ENCODE results near the gene NMU. TPM values are rescaled to one million over a fixed set of nuclear protein-coding genes. Genes with fewer than 3 reads are reported as not detected.

The NMU gene
- total and polyA plus RNA-seq, 2 of the 4 experiments (the other 2 are of a cell fraction), result not detected

GRCh38 chr4:55650483-55650882 is 14.4 kb upstream of the NMU start:
- Histone ChIP-seq H3K9me1 (ENCODE audit: insufficient read depth, low read length) (no peaks in the 10 kb centered on the region), H3K79me1 (ENCODE audit: low read depth in 1 of 2, low read length in 2 of 2) (no peaks in the 10 kb centered on the region), H4K8ac (ENCODE audit: low read depth in 2 of 2, low read length in 2 of 2) (no peak overlapping the region), H2AK9ac (replicated peaks; ENCODE audit: low read depth, low read length, poor library complexity) (no peak overlapping the region), H4K20me1 (ENCODE audit: insufficient read depth, low read length) (no peaks in the 10 kb centered on the region), H2BK15ac (ENCODE audit: low read depth, low read length) (no peak overlapping the region), H3K9ac (ENCODE audit: low read depth, low read length) (no peak overlapping the region), H2BK20ac (ENCODE audit: low read depth, low read length) (no peak overlapping the region), H3K36me3 (ENCODE audit: control insufficient read depth, insufficient read depth, low read length) (no peaks in the 10 kb centered on the region), H3K56ac (ENCODE audit: extremely low read depth, insufficient read depth, low read length) (no peak overlapping the region), H3K23ac (ENCODE audit: low read depth, low read length) (no peak overlapping the region), H2BK120ac (ENCODE audit: low read depth, low read length) (no peak overlapping the region), H3K4me1 (ENCODE audit: control insufficient read depth, insufficient read depth, low read length) (no peaks in the 10 kb centered on the region), H2AK5ac (ENCODE audit: low read depth, low read length) (no peak overlapping the region), H2AFZ (replicated peaks; ENCODE audit: low read length, poor library complexity) (no peak overlapping the region), H4K91ac (ENCODE audit: insufficient read depth, low read depth, low read length) (no peak overlapping the region), H3K18ac (ENCODE audit: low read depth, low read length) (no peak overlapping the region), H3K9me3 (ENCODE audit: control insufficient read depth, insufficient read depth, low read length) (no peaks in the 10 kb centered on the region), H3K4me2 (ENCODE audit: low read depth, low read length) (no peak overlapping the region), H3K4ac (ENCODE audit: low read depth, low read length) (no peak overlapping the region), H2BK5ac (ENCODE audit: low read depth, low read length, poor library complexity, severe bottlenecking) (no peak overlapping the region), H3K27ac (ENCODE audit: insufficient read depth, low read length) (no peak overlapping the region), H3K27me3 (ENCODE audit: control insufficient read depth, insufficient read depth, low read length) (no peaks in the 10 kb centered on the region), H4K5ac (ENCODE audit: low read depth, low read length) (no peak overlapping the region), H3K14ac (replicated peaks; ENCODE audit: low read depth, low read length) (no peak overlapping the region), H3K4me3 (ENCODE audit: insufficient read depth, low read depth, low read length) (no peak overlapping the region)
- ChIA-PET CTCF (no interaction called here), POLR2A (ENCODE audit: unreplicated experiment) (no interaction called here)
- in situ Hi-C loops (cut with MboI; ENCODE audit: low sequenced_read_pairs) (no loop called here), intact Hi-C loops (cut with micrococcal nuclease) (no loop called here), dilution Hi-C loops (cut with HindIII; ENCODE audit: low sequenced_read_pairs, unreplicated experiment) (no loop called here)
- no CpG with 5 or more reads among the region's 5 CpGs for WGBS, 2 experiments (ENCODE audit: extremely low coverage in 2 of 2, insufficient read length in 1 of 2)
- no TSS peak for BruUV-seq (replicated peaks)
- no peak for DNase-seq
- no peak for TF ChIP-seq CEBPB (IDR thresholded peaks at IDR 0.05; ENCODE audit: low read depth, low read length)
- TF ChIP-seq CTCF (conservative IDR thresholded peaks at IDR 0.05; ENCODE audit: low read depth, low read length), result no peak
- TF ChIP-seq MAFK (IDR thresholded peaks at IDR 0.05; ENCODE audit: low read depth, low read length), result no peak
- no peak for TF ChIP-seq ELK1 (IDR thresholded peaks at IDR 0.05; ENCODE audit: borderline replicate concordance, low read depth, low read length)
- no peak for TF ChIP-seq BHLHE40 (IDR thresholded peaks at IDR 0.05; ENCODE audit: low read depth, low read length)
- no peak for TF ChIP-seq CHD1 (IDR thresholded peaks at IDR 0.05; ENCODE audit: low read depth, low read length)
- no peak for TF ChIP-seq RAD21 (IDR thresholded peaks at IDR 0.05; ENCODE audit: low read length)
- no peak for TF ChIP-seq MAZ (IDR thresholded peaks at IDR 0.05; ENCODE audit: borderline replicate concordance, low read depth, low read length)
- no peak for TF ChIP-seq NFE2L2 (IDR thresholded peaks at IDR 0.05; ENCODE audit: low read depth, low read length)
- no peak for TF ChIP-seq USF2 (IDR thresholded peaks at IDR 0.05; ENCODE audit: low read depth, low read length)
- TF ChIP-seq RFX5 (IDR thresholded peaks at IDR 0.05; ENCODE audit: low read depth, low read length), result no peak
- no peak for TF ChIP-seq POLR2A (IDR thresholded peaks at IDR 0.05; ENCODE audit: low read depth, low read length)
- no peak for TF ChIP-seq MXI1 (IDR thresholded peaks at IDR 0.05; ENCODE audit: borderline replicate concordance, low read depth, low read length)
- TF ChIP-seq RCOR1 (IDR thresholded peaks at IDR 0.05; ENCODE audit: insufficient replicate concordance, low read length), result no peak
- TF ChIP-seq SMC3 (IDR thresholded peaks at IDR 0.05; ENCODE audit: low read depth, low read length), result no peak
- ATAC-seq (ENCODE audit: low read depth), result no peak
